SK-N-DZ (cell line): ENCODE measurements around the gene PRCD.

ENCODE experiments used
- DNase-seq: peaks from one replicate; pipeline ENCODE4 v3.0.0-alpha.2; 2015; ENCODE audit warnings: low spot score

The PRCD gene

GRCh38 chr17:76570877-76571471, 31.1 kb downstream of the PRCD start:
- no peak for DNase-seq

- DNase-seq = no peak
Measured at GRCh38 chr17:76572201-76572910, 32.5 kb downstream of the PRCD start.

GRCh38 chr17:76573096-76573495, 33.3 kb downstream of the PRCD start:
- no peak for DNase-seq

- no peak for DNase-seq
Measured at GRCh38 chr17:76574166-76574565, 34.3 kb downstream of the PRCD start.

GRCh38 chr17:76575570-76575969, 35.7 kb downstream of the PRCD start:
- DNase-seq = no peak

GRCh38 chr17:76576189-76576588, 36.3 kb downstream of the PRCD start:
- no peak for DNase-seq

GRCh38 chr17:76577876-76578275, 38.0 kb downstream of the PRCD start:
- no peak for DNase-seq

GRCh38 chr17:76578376-76578775, 38.5 kb downstream of the PRCD start:
- DNase-seq = no peak

- no peak for DNase-seq
Measured at GRCh38 chr17:76579281-76579680, 39.4 kb downstream of the PRCD start.

- DNase-seq = no peak
Measured at GRCh38 chr17:76581515-76581914, 41.7 kb downstream of the PRCD start.

- no peak for DNase-seq
Measured at GRCh38 chr17:76582660-76583059, 42.8 kb downstream of the PRCD start.

GRCh38 chr17:76584427-76585032, 44.7 kb downstream of the PRCD start:
- no peak for DNase-seq

- DNase-seq = no peak
Measured at GRCh38 chr17:76585033-76585648, 45.3 kb downstream of the PRCD start.

GRCh38 chr17:76585649-76586593, 46.1 kb downstream of the PRCD start, which contains the start of gene ST6GALNAC2:
TSS of gene ST6GALNAC2 (minus strand) at chr17:76585860. CDS start at chr17:76585808, 52 bp downstream.
- no peak for DNase-seq

GRCh38 chr17:76586741-76587487, 47.1 kb downstream of the PRCD start:
- DNase-seq = peak; percentile 82

GRCh38 chr17:76588182-76588581, 48.3 kb downstream of the PRCD start:
- DNase-seq = no peak

- peak; percentile 56 for DNase-seq
Measured at GRCh38 chr17:76593384-76593826, 53.6 kb downstream of the PRCD start.

- DNase-seq = no peak
Measured at GRCh38 chr17:76593959-76594358, 54.1 kb downstream of the PRCD start.

GRCh38 chr17:76594690-76595089, 54.8 kb downstream of the PRCD start:
- DNase-seq = no peak
